D721Med (cell line): ENCODE results near the gene LAG3.

ENCODE experiments used
- DNase-seq: peaks from one replicate; pipeline ENCODE4 v3.0.0; 2011; ENCODE audit warnings: low spot score; ENCODE audit not compliant: insufficient read length
- FAIRE-seq: peaks from 2 replicates; lab custom pipeline; 2011; peaks lifted over from hg19 to GRCh38; lab: Jason Lieb, UNC
- TF ChIP-seq, protein P1 (sequence below): IDR thresholded peaks from 2 replicates; pipeline ENCODE4 v1.5.1; 2012; ENCODE audit warnings: mild to moderate bottlenecking, control low read depth; ENCODE audit not compliant: insufficient read depth; ENCODE audit errors: missing control alignments

Gene LAG3

DNA sequence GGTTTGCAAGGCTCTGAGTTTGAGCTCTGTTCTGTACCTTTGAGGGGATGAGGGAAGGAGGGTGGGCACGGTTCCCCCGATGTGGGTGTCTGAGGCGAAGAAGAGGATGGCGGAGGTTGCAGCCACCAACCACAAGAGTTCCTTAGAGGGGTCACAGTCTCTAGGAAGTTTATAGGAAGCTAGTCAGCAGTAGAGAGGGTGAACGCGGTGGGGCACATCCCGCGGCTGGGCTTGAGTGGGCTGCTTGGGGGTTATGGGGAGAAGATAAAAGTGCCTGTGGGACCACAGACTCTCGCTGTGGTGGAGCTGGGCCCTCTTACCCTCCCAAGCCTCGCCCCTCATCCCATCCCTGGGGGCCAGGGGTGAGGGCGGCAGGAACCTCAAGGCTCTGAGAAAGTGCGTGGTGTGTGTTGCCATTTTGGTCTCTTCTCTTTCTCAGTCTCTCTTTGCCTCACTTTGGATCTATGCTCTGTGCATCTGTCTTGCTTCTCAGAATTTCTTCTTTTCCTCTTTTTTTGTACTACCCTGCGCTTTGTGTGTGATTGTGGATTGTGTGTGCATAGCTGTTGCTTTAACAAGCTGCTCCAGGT lies 19.7 kb downstream of the LAG3 start:
- TF ChIP-seq, protein P1, sequence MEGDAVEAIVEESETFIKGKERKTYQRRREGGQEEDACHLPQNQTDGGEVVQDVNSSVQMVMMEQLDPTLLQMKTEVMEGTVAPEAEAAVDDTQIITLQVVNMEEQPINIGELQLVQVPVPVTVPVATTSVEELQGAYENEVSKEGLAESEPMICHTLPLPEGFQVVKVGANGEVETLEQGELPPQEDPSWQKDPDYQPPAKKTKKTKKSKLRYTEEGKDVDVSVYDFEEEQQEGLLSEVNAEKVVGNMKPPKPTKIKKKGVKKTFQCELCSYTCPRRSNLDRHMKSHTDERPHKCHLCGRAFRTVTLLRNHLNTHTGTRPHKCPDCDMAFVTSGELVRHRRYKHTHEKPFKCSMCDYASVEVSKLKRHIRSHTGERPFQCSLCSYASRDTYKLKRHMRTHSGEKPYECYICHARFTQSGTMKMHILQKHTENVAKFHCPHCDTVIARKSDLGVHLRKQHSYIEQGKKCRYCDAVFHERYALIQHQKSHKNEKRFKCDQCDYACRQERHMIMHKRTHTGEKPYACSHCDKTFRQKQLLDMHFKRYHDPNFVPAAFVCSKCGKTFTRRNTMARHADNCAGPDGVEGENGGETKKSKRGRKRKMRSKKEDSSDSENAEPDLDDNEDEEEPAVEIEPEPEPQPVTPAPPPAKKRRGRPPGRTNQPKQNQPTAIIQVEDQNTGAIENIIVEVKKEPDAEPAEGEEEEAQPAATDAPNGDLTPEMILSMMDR, result no peak
- FAIRE-seq, result no peak
- no peak for DNase-seq

DNA sequence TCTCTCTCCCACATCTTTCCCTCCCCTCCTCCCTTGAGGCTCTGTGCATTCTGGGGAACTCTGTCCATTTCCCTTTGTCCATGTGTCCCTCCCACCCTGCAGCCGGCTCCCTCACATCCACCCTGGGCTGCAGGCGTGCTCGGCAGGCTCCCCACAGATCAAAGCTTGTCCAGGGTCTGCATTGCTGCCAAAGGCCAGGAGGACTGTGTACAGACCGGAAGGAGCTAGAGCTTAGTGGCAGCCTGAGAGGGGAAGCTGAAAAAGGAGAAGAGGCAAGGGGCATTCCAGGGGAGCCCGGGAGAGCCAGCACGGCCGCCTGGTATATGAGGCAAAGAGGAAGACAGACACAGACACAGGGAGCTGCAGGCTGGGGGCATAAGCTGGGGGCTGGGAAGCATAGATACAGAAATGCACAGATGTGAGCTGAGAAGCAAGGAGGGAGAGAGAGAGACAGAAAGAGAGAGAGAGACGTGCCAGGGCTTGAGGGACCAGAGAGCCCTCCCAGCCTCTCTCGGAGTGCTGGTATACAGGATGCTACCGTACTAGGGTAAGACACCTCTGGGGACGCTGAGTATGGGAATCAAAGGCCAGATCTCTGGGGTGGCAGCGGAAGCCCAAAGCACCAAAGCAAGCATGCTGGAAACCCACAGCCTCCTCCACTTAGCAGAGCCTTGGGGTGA lies 20.3 kb downstream of the LAG3 start:
- DNase-seq (no peak), FAIRE-seq (no peak)
- TF ChIP-seq, protein P1, result no peak

DNA sequence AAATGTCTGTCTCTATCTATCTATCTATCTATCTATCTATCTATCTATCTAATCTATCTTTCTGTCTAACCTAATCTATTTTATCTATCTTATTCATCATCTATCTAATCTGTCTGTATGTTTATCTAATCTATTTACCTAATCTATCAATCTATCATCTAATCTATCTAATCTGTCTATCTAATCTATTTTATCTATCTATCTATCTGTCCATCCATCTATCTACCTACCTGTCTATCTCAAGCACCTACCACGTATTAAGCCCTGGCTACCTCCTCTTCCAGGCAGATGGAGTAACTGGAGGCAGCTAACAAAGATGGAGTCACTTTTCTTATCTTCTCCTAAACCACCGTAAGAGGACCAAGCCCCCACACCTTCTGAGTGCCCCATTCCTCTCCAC lies 22.8 kb downstream of the LAG3 start:
- FAIRE-seq (no peak), DNase-seq (no peak)
- TF ChIP-seq, protein P1, result no peak

DNA sequence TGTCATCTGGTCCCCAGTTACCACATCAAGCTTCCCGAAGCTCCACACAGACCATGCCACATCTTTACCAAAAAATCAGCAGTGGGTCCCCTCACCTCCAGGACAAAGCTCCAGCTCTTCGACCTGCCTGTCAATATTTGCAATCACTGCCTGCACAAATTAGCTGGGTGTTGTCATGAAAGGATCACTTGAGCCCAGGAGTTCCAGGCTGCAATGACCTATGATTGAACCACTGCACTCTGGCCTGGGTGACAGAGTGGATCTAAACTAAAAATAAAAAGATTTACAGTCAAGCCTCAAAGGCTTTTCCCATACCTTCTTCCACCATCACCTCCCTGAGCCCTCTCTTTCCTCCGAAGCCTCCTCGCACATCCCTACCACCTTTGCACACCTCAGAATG lies 24.3 kb downstream of the LAG3 start:
- FAIRE-seq, result no peak
- TF ChIP-seq, protein P1, result no peak
- no peak for DNase-seq

DNA sequence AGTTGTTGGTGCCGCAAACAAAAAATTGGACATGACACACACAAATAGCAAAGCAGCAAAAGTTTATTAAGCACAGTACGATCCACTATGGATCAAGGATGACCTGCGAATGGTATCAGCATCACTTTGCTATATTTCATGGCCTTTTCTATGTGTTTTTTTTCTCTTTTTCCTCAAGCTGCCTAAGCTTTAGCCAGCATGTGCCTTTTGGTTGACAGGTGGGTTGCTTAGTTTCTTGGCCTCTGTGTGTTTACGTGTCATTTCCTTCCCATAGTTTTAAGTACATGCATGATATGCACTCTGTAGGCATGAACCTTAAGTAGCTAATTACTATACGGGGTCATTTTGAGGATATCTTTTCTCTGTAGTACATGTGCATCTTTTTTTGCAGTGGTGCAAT lies 26.8 kb downstream of the LAG3 start:
- FAIRE-seq, result no peak
- no peak for DNase-seq
- TF ChIP-seq, protein P1, result no peak

DNA sequence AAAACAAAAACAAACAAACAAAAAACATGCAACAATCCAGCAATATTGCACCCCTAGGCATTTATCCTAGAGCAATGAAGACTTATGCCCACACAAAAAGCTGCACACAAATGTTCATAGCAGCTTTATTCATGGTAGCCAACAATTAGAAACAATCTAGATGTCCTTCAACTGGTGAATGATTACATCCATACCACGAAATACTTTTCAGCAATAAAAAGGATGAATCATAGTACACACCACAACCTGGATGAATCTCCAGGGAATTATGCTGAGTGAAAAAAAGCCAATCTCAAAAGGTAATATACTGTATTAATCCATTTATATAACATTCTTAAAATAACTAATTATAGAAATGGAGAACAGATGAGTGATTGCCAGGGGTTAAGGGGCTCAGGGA lies 34.9 kb downstream of the LAG3 start:
- FAIRE-seq (no peak), DNase-seq (no peak)
- TF ChIP-seq, protein P1, result no peak

DNA sequence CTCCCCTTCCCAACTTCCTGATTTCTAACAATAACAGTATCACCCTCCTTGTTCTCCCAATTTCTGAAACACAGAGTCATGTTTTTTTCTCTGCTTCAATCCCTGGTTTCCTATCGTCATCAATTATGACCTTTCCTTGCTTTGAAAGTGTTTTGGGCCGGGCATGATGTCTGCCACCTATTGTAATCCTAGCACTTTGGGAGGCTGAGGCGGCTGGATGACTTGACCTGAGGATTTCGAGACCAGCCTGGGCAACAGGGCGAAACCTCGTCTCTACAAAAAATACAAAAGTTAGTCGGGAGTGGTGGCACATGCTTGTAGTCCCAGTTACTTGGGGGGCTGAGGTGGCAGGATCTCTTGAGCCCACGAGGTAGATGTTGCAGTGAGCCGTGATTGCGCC lies 36.7 kb downstream of the LAG3 start:
- TF ChIP-seq, protein P1, result no peak
- FAIRE-seq, result no peak
- no peak for DNase-seq
